ENCODE results near the gene CPOX.

The CPOX gene

DNA sequence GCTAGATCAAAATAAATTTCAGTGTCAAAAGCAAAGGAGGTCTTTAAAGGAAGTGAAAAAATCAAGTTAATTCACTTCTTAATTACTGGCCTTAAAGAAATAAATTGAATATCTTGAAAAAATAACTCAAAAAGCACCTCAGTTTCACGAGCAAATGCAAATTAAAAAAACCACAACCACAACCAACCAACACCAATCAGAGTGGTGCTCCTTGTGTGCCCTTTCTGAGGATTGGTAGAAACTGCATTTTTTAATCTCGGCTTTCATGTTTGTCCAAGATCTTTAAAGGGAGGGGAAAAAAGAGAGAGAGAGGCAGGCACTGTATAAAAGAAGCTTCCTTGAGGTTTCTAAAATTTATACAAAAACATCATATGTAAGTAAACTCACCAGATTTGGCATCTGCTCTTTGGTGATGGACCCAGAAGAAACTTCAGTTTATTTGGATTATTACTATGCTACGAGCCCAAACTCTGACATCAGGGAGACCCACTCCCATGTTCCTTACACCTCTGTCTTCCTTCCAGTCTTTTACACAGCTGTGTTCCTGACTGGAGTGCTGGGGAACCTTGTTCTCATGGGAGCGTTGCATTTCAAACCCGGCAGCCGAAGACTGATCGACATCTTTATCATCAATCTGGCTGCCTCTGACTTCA is 61.7 kb downstream of the CPOX start, which contains the start of gene GPR15:
TSS of gene GPR15 (plus strand) at position 357 of the 653 bp plus-strand sequence. CDS start at position 413, 56 bp downstream.
- TF ChIP-seq, protein P1, sequence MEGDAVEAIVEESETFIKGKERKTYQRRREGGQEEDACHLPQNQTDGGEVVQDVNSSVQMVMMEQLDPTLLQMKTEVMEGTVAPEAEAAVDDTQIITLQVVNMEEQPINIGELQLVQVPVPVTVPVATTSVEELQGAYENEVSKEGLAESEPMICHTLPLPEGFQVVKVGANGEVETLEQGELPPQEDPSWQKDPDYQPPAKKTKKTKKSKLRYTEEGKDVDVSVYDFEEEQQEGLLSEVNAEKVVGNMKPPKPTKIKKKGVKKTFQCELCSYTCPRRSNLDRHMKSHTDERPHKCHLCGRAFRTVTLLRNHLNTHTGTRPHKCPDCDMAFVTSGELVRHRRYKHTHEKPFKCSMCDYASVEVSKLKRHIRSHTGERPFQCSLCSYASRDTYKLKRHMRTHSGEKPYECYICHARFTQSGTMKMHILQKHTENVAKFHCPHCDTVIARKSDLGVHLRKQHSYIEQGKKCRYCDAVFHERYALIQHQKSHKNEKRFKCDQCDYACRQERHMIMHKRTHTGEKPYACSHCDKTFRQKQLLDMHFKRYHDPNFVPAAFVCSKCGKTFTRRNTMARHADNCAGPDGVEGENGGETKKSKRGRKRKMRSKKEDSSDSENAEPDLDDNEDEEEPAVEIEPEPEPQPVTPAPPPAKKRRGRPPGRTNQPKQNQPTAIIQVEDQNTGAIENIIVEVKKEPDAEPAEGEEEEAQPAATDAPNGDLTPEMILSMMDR (IDR thresholded peaks at IDR 0.05; ENCODE audit: borderline replicate concordance, insufficient read depth, low read depth, low read length): no peak
- peak within 1 kb of the TSS; percentile 82 for H3K4me3 ChIP-seq (ENCODE audit: low read depth, low read length)

DNA sequence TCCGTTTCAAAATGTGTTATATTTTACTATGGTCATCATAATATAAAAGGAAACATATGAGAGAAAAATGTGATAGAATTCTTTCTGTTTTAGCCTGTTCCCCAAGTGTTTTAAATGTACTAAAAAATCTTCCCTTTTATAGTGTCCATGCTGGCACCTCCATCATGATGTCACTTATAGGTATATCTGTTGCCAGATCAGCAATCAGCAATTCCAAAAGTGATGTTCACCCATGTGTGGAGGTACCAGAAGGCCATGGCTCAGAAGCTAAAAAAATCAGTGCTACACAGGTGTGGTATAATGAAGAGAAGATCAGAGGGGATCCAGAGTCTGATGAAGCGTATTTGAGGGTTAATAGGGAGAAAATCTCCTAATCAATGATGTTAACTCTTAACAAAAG is 62.7 kb downstream of the CPOX start:
- TF ChIP-seq, protein P1 (IDR thresholded peaks at IDR 0.05; ENCODE audit: borderline replicate concordance, insufficient read depth, low read depth, low read length): no peak
- peak overlapping the region; percentile 40 for H3K4me3 ChIP-seq (ENCODE audit: low read depth, low read length)

DNA sequence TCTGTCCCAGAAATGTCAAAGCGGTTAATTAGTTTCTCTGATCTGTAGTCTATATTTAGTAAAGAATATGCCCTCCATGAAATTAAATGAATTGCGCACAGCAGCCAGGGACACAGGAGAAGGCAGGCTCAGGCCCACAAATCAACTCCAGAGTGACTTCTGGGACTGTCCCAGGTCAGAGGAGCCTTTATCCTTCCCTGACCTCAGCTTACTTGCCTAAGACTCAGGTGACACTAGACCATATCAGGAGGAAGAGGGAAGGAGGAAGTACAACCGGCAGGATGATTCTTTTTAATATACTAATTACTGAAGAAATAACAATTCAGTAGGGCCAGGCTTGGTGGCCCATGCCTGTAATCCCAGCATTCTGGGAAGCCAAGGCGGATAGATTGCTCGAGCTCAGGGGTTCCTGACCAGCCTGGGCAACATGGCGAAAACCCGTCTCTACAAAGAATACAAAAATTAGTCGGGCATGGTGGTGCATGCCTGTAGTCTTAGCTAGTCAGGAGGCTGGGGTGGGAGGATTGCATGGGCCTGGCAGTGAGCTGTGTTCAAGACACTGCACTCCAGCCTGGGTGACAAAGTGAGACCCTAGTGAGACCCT is 63.5 kb downstream of the CPOX start:
- TF ChIP-seq, protein P1 (IDR thresholded peaks at IDR 0.05; ENCODE audit: borderline replicate concordance, insufficient read depth, low read depth, low read length): no peak
- H3K4me3 ChIP-seq (ENCODE audit: low read depth, low read length): peak overlapping the region; percentile 40

Data from GM12875 (cell line).